Mesendoderm (in vitro differentiated cells): Measurements from ENCODE around the gene GBF1.

Experiments
- DNase-seq: peaks from one replicate; pipeline ENCODE4 v3.0.0; 2013
- H2AK5ac ChIP-seq: 2 replicates; pipeline ENCODE4 v1.6.1; 2013; ENCODE audit warnings: low read length, inconsistent platforms
- H2BK120ac ChIP-seq: 2 replicates; pipeline ENCODE4 v1.6.1; 2013; ENCODE audit warnings: low read depth, mild to moderate bottlenecking, low read length, moderate library complexity, mixed read lengths
- H2BK15ac ChIP-seq: replicated peaks from 2 replicates; pipeline ENCODE4 v1.6.1; 2013; ENCODE audit warnings: low read depth, mild to moderate bottlenecking, moderate library complexity
- H2BK5ac ChIP-seq: 2 replicates; pipeline ENCODE4 v1.6.1; 2013; ENCODE audit warnings: low read length, inconsistent platforms
- H3K18ac ChIP-seq: 2 replicates; pipeline ENCODE4 v1.6.1; 2013; ENCODE audit warnings: mild to moderate bottlenecking, low read length, mixed read lengths
- H3K23ac ChIP-seq: one replicate; pipeline ENCODE4 v1.6.1; 2013; ENCODE audit warnings: low read length
- H3K27ac ChIP-seq: 2 replicates; pipeline ENCODE4 v1.5.1; 2013; ENCODE audit warnings: low read depth, mild to moderate bottlenecking, inconsistent platforms, low read length, moderate library complexity
- H3K27me3 ChIP-seq: 2 replicates; pipeline ENCODE4 v1.6.1; 2013; ENCODE audit warnings: low read length, control low read depth, mild to moderate bottlenecking, inconsistent platforms; ENCODE audit not compliant: insufficient read depth, poor library complexity
- H3K36me3 ChIP-seq: 2 replicates; pipeline ENCODE4 v1.6.1; 2013; ENCODE audit warnings: low read length, inconsistent platforms; ENCODE audit not compliant: control insufficient read depth, insufficient read depth
- H3K4ac ChIP-seq: one replicate; pipeline ENCODE4 v1.6.1; 2013; ENCODE audit warnings: low read depth, mild to moderate bottlenecking, low read length, moderate library complexity
- H3K4me1 ChIP-seq: 2 replicates; pipeline ENCODE4 v1.6.1; 2013; ENCODE audit warnings: low read depth, low read length, inconsistent platforms; ENCODE audit not compliant: control insufficient read depth
- H3K4me2 ChIP-seq: 2 replicates; pipeline ENCODE4 v1.6.1; 2013; ENCODE audit warnings: low read length
- H3K4me3 ChIP-seq: 2 replicates; pipeline ENCODE4 v1.5.1; 2013; ENCODE audit warnings: mild to moderate bottlenecking, low read length
- H3K56ac ChIP-seq: one replicate; pipeline ENCODE4 v1.6.1; 2013; ENCODE audit warnings: low read length
- H3K79me1 ChIP-seq: 2 replicates; pipeline ENCODE4 v1.6.1; 2013; ENCODE audit warnings: low read length, inconsistent platforms
- H3K79me2 ChIP-seq: 2 replicates; pipeline ENCODE4 v1.6.1; 2013; ENCODE audit warnings: mild to moderate bottlenecking, low read length; ENCODE audit not compliant: control insufficient read depth, insufficient read depth
- H3K9ac ChIP-seq: 2 replicates; pipeline ENCODE4 v1.6.1; 2013; ENCODE audit warnings: low read length, inconsistent platforms
- H4K5ac ChIP-seq: one replicate; pipeline ENCODE4 v1.6.1; 2013; ENCODE audit warnings: low read length
- H4K8ac ChIP-seq: one replicate; pipeline ENCODE4 v1.6.1; 2013; ENCODE audit warnings: low read depth, mild to moderate bottlenecking, control low read depth, low read length, moderate library complexity
- WGBS: extraction: QIAGEN DNeasy Blood & Tissue Kit; methylation state at CpG from one replicate; pipeline ENCODE4 v1.1.7; 2013; ENCODE audit warnings: low lambda C conversion rate, missing lambda C conversion rate; ENCODE audit not compliant: insufficient coverage; ENCODE audit errors: extremely low coverage; 5-methylcytosine and 5-hydroxymethylcytosine counted together

Gene GBF1

DNA sequence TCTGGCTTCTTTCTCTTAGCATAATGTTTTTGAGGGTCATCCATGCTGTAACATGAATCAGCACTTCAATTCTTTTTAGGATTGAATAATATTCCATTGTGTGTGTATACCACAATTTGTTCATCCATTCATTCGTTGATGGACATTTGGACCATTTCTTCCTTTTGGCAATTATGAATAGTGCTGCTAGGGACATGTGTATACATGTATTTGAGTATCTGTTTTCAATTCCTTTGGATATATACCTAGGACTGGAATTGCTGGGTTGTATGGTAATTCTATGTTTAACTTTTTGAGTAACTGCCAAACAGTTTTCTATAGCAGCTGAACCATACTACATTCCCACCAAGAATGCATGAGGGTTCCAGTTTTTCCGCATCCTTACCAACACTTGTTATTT, 39.2 kb downstream of the GBF1 start:
- peaks cover 2% of the 10 kb centered on the region for H3K79me1 ChIP-seq
- no peaks in the 10 kb centered on the region for H3K36me3 ChIP-seq
- H3K4me2 ChIP-seq = no peak overlapping the region
- no peak overlapping the region for H3K18ac ChIP-seq
- H3K23ac ChIP-seq = no peak overlapping the region
- H2BK5ac ChIP-seq = no peak overlapping the region
- WGBS = no CpG with 5 or more reads among the region's 2 CpGs
- no peaks in the 10 kb centered on the region for H3K27me3 ChIP-seq
- H4K5ac ChIP-seq = no peak overlapping the region
- H3K56ac ChIP-seq = no peak overlapping the region
- H2BK15ac ChIP-seq = no peak overlapping the region
- H3K27ac ChIP-seq = no peak overlapping the region
- H3K9ac ChIP-seq = no peak overlapping the region
- no peak overlapping the region for H3K4me3 ChIP-seq
- no peaks in the 10 kb centered on the region for H3K79me2 ChIP-seq
- no peak overlapping the region for H2AK5ac ChIP-seq
- no peak for DNase-seq
- no peak overlapping the region for H3K4ac ChIP-seq
- no peak overlapping the region for H4K8ac ChIP-seq
- no peak overlapping the region for H2BK120ac ChIP-seq
- no peaks in the 10 kb centered on the region for H3K4me1 ChIP-seq

DNA sequence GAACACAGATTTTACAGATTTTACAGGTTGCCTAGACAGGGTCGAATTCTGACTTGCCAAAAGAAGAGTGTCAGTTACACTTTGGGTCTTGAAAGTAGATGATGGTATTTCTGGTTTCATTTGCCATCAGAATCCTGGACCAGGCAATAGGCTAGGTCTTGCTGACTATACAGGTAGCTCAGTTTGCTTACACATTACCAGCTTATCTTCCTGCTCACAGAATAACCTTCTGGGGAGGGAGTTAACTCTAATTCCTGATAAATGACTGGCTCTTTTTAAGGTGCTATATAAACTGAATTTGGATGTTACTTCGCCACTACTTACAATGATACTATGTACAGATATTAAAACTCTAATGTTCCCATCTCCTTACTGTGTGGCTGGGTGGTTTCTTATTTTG, 39.8 kb downstream of the GBF1 start:
- Histone ChIP-seq H3K56ac (no peak overlapping the region), H3K4me3 (no peak overlapping the region), H3K79me2 (no peaks in the 10 kb centered on the region), H3K79me1 (peaks cover 2% of the 10 kb centered on the region), H4K5ac (no peak overlapping the region), H4K8ac (no peak overlapping the region), H3K27me3 (no peaks in the 10 kb centered on the region), H2BK120ac (no peak overlapping the region), H3K18ac (no peak overlapping the region), H2BK5ac (no peak overlapping the region), H3K4ac (no peak overlapping the region), H3K4me1 (no peaks in the 10 kb centered on the region), H3K36me3 (no peaks in the 10 kb centered on the region), H2AK5ac (no peak overlapping the region), H3K27ac (no peak overlapping the region), H3K23ac (no peak overlapping the region), H2BK15ac (no peak overlapping the region), H3K9ac (no peak overlapping the region), H3K4me2 (no peak overlapping the region)
- no peak for DNase-seq
- WGBS = no CpG with 5 or more reads among the region's 2 CpGs

GRCh38 chr10:102286216-102286615, 40.9 kb downstream of the GBF1 start:
- Histone ChIP-seq H3K18ac (no peak overlapping the region), H2BK120ac (no peak overlapping the region), H3K79me2 (no peaks in the 10 kb centered on the region), H3K4me1 (no peaks in the 10 kb centered on the region), H3K27ac (no peak overlapping the region), H3K4ac (no peak overlapping the region), H2AK5ac (no peak overlapping the region), H4K5ac (no peak overlapping the region), H3K27me3 (no peaks in the 10 kb centered on the region), H3K4me2 (no peak overlapping the region), H2BK15ac (no peak overlapping the region), H3K9ac (no peak overlapping the region), H3K4me3 (no peak overlapping the region), H3K23ac (no peak overlapping the region), H3K56ac (no peak overlapping the region), H2BK5ac (no peak overlapping the region), H3K36me3 (no peaks in the 10 kb centered on the region), H4K8ac (no peak overlapping the region), H3K79me1 (peaks cover 2% of the 10 kb centered on the region)
- WGBS = no CpG with 5 or more reads among the region's 2 CpGs
- DNase-seq = no peak

GRCh38 chr10:102287538-102287937, 42.2 kb downstream of the GBF1 start:
- Histone ChIP-seq H2BK5ac (no peak overlapping the region), H3K4me2 (no peak overlapping the region), H3K4me3 (no peak overlapping the region), H3K36me3 (no peaks in the 10 kb centered on the region), H3K4me1 (no peaks in the 10 kb centered on the region), H3K18ac (no peak overlapping the region), H4K5ac (no peak overlapping the region), H3K27me3 (no peaks in the 10 kb centered on the region), H3K79me1 (peaks cover 3% of the 10 kb centered on the region), H4K8ac (no peak overlapping the region), H3K23ac (no peak overlapping the region), H3K79me2 (no peaks in the 10 kb centered on the region), H3K27ac (no peak overlapping the region), H2BK15ac (no peak overlapping the region), H2BK120ac (no peak overlapping the region), H3K56ac (no peak overlapping the region), H2AK5ac (no peak overlapping the region), H3K9ac (no peak overlapping the region), H3K4ac (no peak overlapping the region)
- no peak for DNase-seq

DNA sequence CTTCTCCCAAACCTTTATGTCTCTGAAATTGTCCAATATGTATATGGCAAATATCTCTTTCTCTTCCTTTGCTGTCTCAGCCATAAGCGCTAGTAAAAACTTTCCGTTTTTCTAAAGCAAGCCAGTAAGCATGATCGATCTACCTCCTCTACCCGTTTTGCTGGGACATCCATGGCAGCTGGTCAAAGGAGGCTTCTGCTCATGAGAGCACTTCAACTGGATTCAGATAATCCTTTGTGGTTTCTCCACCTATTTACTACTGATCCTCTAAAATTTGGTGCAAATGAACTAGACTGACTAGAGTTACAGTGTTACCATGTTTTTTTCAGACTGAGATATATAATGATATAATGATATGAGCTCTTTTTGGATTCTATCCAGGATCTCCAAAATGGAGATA, 42.7 kb downstream of the GBF1 start:
- Histone ChIP-seq H2BK15ac (no peak overlapping the region), H3K27me3 (no peaks in the 10 kb centered on the region), H4K8ac (no peak overlapping the region), H4K5ac (no peak overlapping the region), H3K4me1 (no peaks in the 10 kb centered on the region), H3K36me3 (no peaks in the 10 kb centered on the region), H2BK120ac (no peak overlapping the region), H3K56ac (no peak overlapping the region), H3K79me1 (peaks cover 3% of the 10 kb centered on the region), H2BK5ac (no peak overlapping the region), H3K79me2 (no peaks in the 10 kb centered on the region), H3K27ac (no peak overlapping the region), H3K23ac (no peak overlapping the region), H2AK5ac (no peak overlapping the region), H3K9ac (no peak overlapping the region), H3K4ac (no peak overlapping the region), H3K4me3 (no peak overlapping the region), H3K4me2 (no peak overlapping the region), H3K18ac (no peak overlapping the region)
- no CpG with 5 or more reads among the region's 4 CpGs for WGBS
- DNase-seq = no peak

DNA sequence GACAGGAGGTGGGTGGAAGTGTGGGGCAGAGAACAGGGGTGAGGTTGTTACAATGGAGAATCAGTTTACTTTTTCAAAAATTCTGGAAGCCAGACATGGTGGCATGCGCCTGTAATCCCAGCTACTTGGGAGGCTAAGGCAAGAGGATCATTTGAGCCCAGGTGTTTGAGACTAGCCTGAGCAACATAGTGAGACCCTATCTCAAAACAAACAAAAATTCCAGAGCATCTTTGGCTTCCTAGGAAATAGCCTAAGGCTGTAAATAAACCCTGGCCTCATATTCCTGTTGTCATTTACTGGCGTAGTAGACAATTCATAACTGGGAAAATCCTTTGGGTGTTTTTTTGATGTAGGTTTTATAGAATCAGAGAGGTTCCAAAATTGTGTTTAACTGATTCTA, 44.0 kb downstream of the GBF1 start:
- H3K9ac ChIP-seq = no peak overlapping the region
- H3K4me1 ChIP-seq = no peaks in the 10 kb centered on the region

More for the DNA sequence above, 44.0 kb downstream of the GBF1 start:
- Histone ChIP-seq H3K79me1 (peaks cover 3% of the 10 kb centered on the region), H2BK120ac (no peak overlapping the region), H3K79me2 (no peaks in the 10 kb centered on the region), H3K23ac (no peak overlapping the region), H4K5ac (no peak overlapping the region), H3K56ac (no peak overlapping the region), H3K18ac (no peak overlapping the region), H2BK15ac (no peak overlapping the region), H3K36me3 (no peaks in the 10 kb centered on the region), H3K4me3 (no peak overlapping the region), H2BK5ac (no peak overlapping the region), H3K27me3 (no peaks in the 10 kb centered on the region), H4K8ac (no peak overlapping the region), H2AK5ac (no peak overlapping the region), H3K4ac (no peak overlapping the region), H3K27ac (no peak overlapping the region), H3K4me2 (no peak overlapping the region)
- DNase-seq = no peak
- WGBS = no CpG with 5 or more reads among the region's 2 CpGs
